ENCODE results near the gene PMPCA. TPM values are rescaled to one million over a fixed set of nuclear protein-coding genes. Genes with fewer than 3 reads are reported as not detected.

Gene PMPCA
- total RNA-seq, 2 experiments from 2014 or later: 107 to 109 TPM

GRCh38 chr9:136377341-136378169 lies 32.9 kb upstream of the PMPCA start:
- no peak for ATAC-seq (ENCODE audit: poor library complexity)
- H3K36me3 Mint-ChIP-seq (ENCODE audit: low read depth): peaks cover 4% of the 10 kb centered on the region
- POLR2A ChIA-PET: no interaction called here
- CTCF ChIA-PET: no interaction called here
- H3K4me1 Mint-ChIP-seq (ENCODE audit: low read depth): no peaks in the 10 kb centered on the region
- no peaks in the 10 kb centered on the region for H3K4me1 ChIP-seq (ENCODE audit: insufficient read depth, low read length)
- H3K27ac ChIP-seq (ENCODE audit: low read depth in 1 of 2, low read length in 2 of 2): no peak overlapping the region
- H3K27ac Mint-ChIP-seq: no peak overlapping the region
- H3K9me3 Mint-ChIP-seq: no peaks in the 10 kb centered on the region
- no peak overlapping the region for H3K4me3 Mint-ChIP-seq
- no peak for TF ChIP-seq CTCF (IDR thresholded peaks at IDR 0.05)
- H3K27me3 Mint-ChIP-seq: no peaks in the 10 kb centered on the region
- H3K27me3 ChIP-seq (ENCODE audit: control insufficient read depth in 1 of 2, insufficient read depth in 2 of 2, low read length in 2 of 2): peaks cover 4 to 5% of the 10 kb centered on the region in 2 experiments
- DNase-seq: no peak
- intact Hi-C loops (cut with DNase I, micrococcal nuclease): no loop called here
- no peak overlapping the region for H3K4me3 ChIP-seq (ENCODE audit: low read length)
- peaks cover 26% of the 10 kb centered on the region for H3K36me3 ChIP-seq (ENCODE audit: insufficient read depth, low read length)
- H3K9me3 ChIP-seq (ENCODE audit: control insufficient read depth in 1 of 2, insufficient read depth in 1 of 2, low read length in 2 of 2): no peaks in the 10 kb centered on the region

- Mint-ChIP-seq H3K36me3 (ENCODE audit: low read depth) (peaks cover 4% of the 10 kb centered on the region), H3K4me1 (ENCODE audit: low read depth) (no peaks in the 10 kb centered on the region), H3K27ac (no peak overlapping the region), H3K9me3 (no peaks in the 10 kb centered on the region), H3K4me3 (no peak overlapping the region), H3K27me3 (no peaks in the 10 kb centered on the region)
- TF ChIP-seq CTCF (IDR thresholded peaks at IDR 0.05): no peak
- Histone ChIP-seq H3K36me3 (ENCODE audit: insufficient read depth, low read length) (peaks cover 34% of the 10 kb centered on the region), H3K4me1 (ENCODE audit: insufficient read depth, low read length) (no peaks in the 10 kb centered on the region), H3K27ac (ENCODE audit: low read depth in 1 of 2, low read length in 2 of 2) (no peak overlapping the region), H3K27me3 (ENCODE audit: control insufficient read depth in 1 of 2, insufficient read depth in 2 of 2, low read length in 2 of 2) (no peaks in the 10 kb centered on the region), H3K4me3 (ENCODE audit: low read length) (no peak overlapping the region), H3K9me3 (ENCODE audit: control insufficient read depth in 1 of 2, insufficient read depth in 1 of 2, low read length in 2 of 2) (no peaks in the 10 kb centered on the region)
- CTCF ChIA-PET: no interaction called here
- DNase-seq (no peak), ATAC-seq (ENCODE audit: poor library complexity) (no peak)
- intact Hi-C loops (cut with DNase I, micrococcal nuclease): no loop called here
- POLR2A ChIA-PET: no interaction called here
Measured at GRCh38 chr9:136378170-136379002, 32.1 kb upstream of the PMPCA start.

GRCh38 chr9:136379003-136379287 lies 31.5 kb upstream of the PMPCA start:
- TF ChIP-seq CTCF (IDR thresholded peaks at IDR 0.05): no peak
- H3K4me3 ChIP-seq (ENCODE audit: low read length): no peak overlapping the region
- Mint-ChIP-seq H3K27me3 (no peaks in the 10 kb centered on the region), H3K36me3 (ENCODE audit: low read depth) (peaks cover 7% of the 10 kb centered on the region), H3K9me3 (no peaks in the 10 kb centered on the region), H3K27ac (no peak overlapping the region), H3K4me3 (no peak overlapping the region), H3K4me1 (ENCODE audit: low read depth) (no peaks in the 10 kb centered on the region)
- H3K36me3 ChIP-seq (ENCODE audit: insufficient read depth, low read length): peaks cover 36% of the 10 kb centered on the region
- no peaks in the 10 kb centered on the region for H3K27me3 ChIP-seq (ENCODE audit: control insufficient read depth in 1 of 2, insufficient read depth in 2 of 2, low read length in 2 of 2)
- ATAC-seq (ENCODE audit: poor library complexity) (no peak), DNase-seq (no peak)
- POLR2A ChIA-PET: no interaction called here
- H3K27ac ChIP-seq (ENCODE audit: low read depth in 1 of 2, low read length in 2 of 2): no peak overlapping the region
- H3K9me3 ChIP-seq (ENCODE audit: control insufficient read depth in 1 of 2, insufficient read depth in 1 of 2, low read length in 2 of 2): no peaks in the 10 kb centered on the region
- intact Hi-C loops (cut with DNase I, micrococcal nuclease): no loop called here
- peaks cover under 1% of the 10 kb centered on the region for H3K4me1 ChIP-seq (ENCODE audit: insufficient read depth, low read length)
- CTCF ChIA-PET: no interaction called here
